Panc1 (cell line): Measurements from ENCODE around the gene ADAMTS6. TPM values are rescaled to one million over a fixed set of nuclear protein-coding genes. Genes with fewer than 3 reads are reported as not detected.

Experiments used
- ATAC-seq: fragments of 200-7000 bp; cut with Tn5 transposase; 2 replicates; pipeline ENCODE4 v1.9.1; 2020; ENCODE audit warnings: mild to moderate bottlenecking, moderate library complexity
- BruUV-seq: library from RNA; stranded (reverse); fragments of 400-500 nt; replicated peaks from 2 replicates; lab custom pipeline; 2021; lab: Mats Ljungman, UMichigan
- CTCF ChIA-PET: fragments of 300-600 bp; sonication (Branson Sonifier 250); formaldehyde crosslinking; loops from one replicate; lab custom pipeline; 2022; ENCODE audit warnings: antibody characterized with exemption; lab: Charles Lee
- POLR2A ChIA-PET: fragments of 300-600 bp; sonication (Branson Sonifier 250); formaldehyde crosslinking; loops from one replicate; lab custom pipeline; 2022; ENCODE audit warnings: antibody characterized with exemption; lab: Charles Lee
- DNase-seq: peaks from one replicate; pipeline ENCODE4 v3.0.0-alpha.2; 2010; ENCODE audit warnings: low read depth, low spot score
- H3K27ac ChIP-seq: 2 replicates; pipeline ENCODE4 v1.5.1; 2011; ENCODE audit warnings: mild to moderate bottlenecking, low read length, inconsistent platforms
- H3K27me3 ChIP-seq: fragments of 200-500 bp; sonication (Bioruptor generic); 2 replicates; pipeline ENCODE4 v1.6.0; 2014; ENCODE audit warnings: low read length, inconsistent platforms; ENCODE audit not compliant: control insufficient read depth, insufficient read depth
- H3K36me3 ChIP-seq: fragments of 200-500 bp; sonication (Bioruptor generic); 2 replicates; pipeline ENCODE4 v1.5.1; 2014; ENCODE audit warnings: inconsistent platforms, mild to moderate bottlenecking, low read length, moderate library complexity; ENCODE audit not compliant: control insufficient read depth, insufficient read depth
- H3K4me1 ChIP-seq: 2 replicates; pipeline ENCODE4 v1.5.1; 2011; ENCODE audit warnings: inconsistent platforms, mild to moderate bottlenecking, low read length, moderate library complexity; ENCODE audit not compliant: control insufficient read depth, insufficient read depth
- H3K4me3 ChIP-seq, 2 experiments: 2 replicates each; pipeline ENCODE4 v1.5.1; 2011 to 2012; ENCODE audit warnings: low read depth in 2 of 2, low read length in 2 of 2, mild to moderate bottlenecking in 2 of 2, inconsistent platforms in 1 of 2, moderate library complexity in 1 of 2
- H3K9me3 ChIP-seq: fragments of 200-500 bp; sonication (Bioruptor generic); 2 replicates; pipeline ENCODE4 v1.5.1; 2014; ENCODE audit warnings: low read depth, mild to moderate bottlenecking, inconsistent platforms, low read length, moderate library complexity; ENCODE audit not compliant: control insufficient read depth, insufficient read depth
- POLR2AphosphoS5 ChIP-seq: IDR thresholded peaks from 2 replicates; pipeline ENCODE4 v1.6.1; 2012; ENCODE audit warnings: mild to moderate bottlenecking, low read depth, low read length, moderate library complexity
- SIN3A ChIP-seq: IDR thresholded peaks from 2 replicates; pipeline ENCODE4 v1.6.1; 2012; ENCODE audit warnings: low read depth, mild to moderate bottlenecking, low read length, moderate library complexity, borderline replicate concordance; ENCODE audit not compliant: insufficient read depth
- TCF7L2 ChIP-seq: IDR thresholded peaks from 2 replicates; pipeline ENCODE4 v1.6.1; 2011; ENCODE audit warnings: mild to moderate bottlenecking, low read depth, low read length, inconsistent platforms
- in situ Hi-C: cut with HindIII; loops from 2 replicates; pipeline ENCODE4 v1.10.0; 2016; ENCODE audit warnings: low sequenced_read_pairs, low pct_unique_long_range_greater_than_20kb
- intact Hi-C: fragments of 100-400 bp; cut with micrococcal nuclease; formaldehyde crosslinking; loops from one replicate; pipeline ENCODE4 v1.10.0; 2022; ENCODE audit not compliant: unreplicated experiment
- total RNA-seq: library from RNA; stranded (reverse); gene quantifications from one replicate; pipeline ENCODE4 v1.2.1, GENCODE V29; 2021; ENCODE audit not compliant: unreplicated experiment
- TF ChIP-seq, protein P1 (sequence below), 2 experiments: IDR thresholded peaks; 2 replicates each; pipeline ENCODE4 v1.6.1; 2011 to 2012; ENCODE audit warnings: low read depth in 2 of 2, control low read depth in 1 of 2, low read length in 1 of 2, mild to moderate bottlenecking in 1 of 2, moderate library complexity in 1 of 2; ENCODE audit not compliant: insufficient read depth in 1 of 2
- TF ChIP-seq, protein P2 (sequence below): fragments of 450-650 bp; IDR thresholded peaks from 2 replicates; pipeline ENCODE4 v1.5.1; 2017; ENCODE audit warnings: mild to moderate bottlenecking

ADAMTS6 gene
- total RNA-seq, 1 experiment from 2014 or later, result 0.64 TPM

DNA sequence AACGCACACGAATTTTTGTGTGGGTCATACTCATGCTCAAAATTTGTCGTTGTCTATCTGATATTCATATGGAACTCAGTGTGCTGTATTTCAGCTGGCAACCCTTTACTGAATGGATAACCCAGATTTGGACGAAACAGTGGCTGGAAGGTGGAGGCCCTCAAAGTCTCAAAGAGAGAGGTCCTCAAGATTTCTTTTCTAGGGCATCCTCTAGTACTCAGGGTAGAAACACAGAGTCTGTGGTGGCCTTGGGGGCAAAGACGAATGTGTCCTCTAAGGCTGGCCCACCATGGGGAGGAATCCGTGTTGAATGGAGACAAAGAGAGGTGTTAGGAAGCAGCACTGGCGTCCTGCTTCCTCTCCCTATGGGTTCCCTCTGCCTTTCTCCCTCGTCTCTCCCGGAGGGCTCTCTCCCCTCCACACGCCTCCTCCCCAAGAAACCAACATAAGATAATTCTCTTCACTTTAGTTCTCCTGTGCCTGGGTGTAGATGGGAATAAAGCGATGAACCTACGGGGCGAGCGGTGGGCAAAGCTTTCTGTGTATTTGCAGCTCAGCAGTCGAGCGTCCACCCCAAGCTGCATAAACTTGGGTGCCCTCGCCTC, 379.2 kb downstream of the ADAMTS6 start:
- no TSS peak for BruUV-seq
- ChIA-PET CTCF (no interaction called here), POLR2A (no interaction called here)
- Histone ChIP-seq H3K4me3 (peak overlapping the region; percentile 53 to 73), H3K4me1 (peaks cover 3% of the 10 kb centered on the region; the same call in 1 of the 2 replicates), H3K27me3 (0 out of 2 replicates have a peak, but pooled peaks cover 2% of the 10 kb centered on the region), H3K36me3 (no peaks in the 10 kb centered on the region), H3K9me3 (no peaks in the 10 kb centered on the region), H3K27ac (peak overlapping the region; percentile 85)
- in situ Hi-C loops (no loop called here), intact Hi-C loops (no loop called here)
- DNase-seq (no peak), ATAC-seq (peak; percentile 73)
- TF ChIP-seq, protein P1, sequence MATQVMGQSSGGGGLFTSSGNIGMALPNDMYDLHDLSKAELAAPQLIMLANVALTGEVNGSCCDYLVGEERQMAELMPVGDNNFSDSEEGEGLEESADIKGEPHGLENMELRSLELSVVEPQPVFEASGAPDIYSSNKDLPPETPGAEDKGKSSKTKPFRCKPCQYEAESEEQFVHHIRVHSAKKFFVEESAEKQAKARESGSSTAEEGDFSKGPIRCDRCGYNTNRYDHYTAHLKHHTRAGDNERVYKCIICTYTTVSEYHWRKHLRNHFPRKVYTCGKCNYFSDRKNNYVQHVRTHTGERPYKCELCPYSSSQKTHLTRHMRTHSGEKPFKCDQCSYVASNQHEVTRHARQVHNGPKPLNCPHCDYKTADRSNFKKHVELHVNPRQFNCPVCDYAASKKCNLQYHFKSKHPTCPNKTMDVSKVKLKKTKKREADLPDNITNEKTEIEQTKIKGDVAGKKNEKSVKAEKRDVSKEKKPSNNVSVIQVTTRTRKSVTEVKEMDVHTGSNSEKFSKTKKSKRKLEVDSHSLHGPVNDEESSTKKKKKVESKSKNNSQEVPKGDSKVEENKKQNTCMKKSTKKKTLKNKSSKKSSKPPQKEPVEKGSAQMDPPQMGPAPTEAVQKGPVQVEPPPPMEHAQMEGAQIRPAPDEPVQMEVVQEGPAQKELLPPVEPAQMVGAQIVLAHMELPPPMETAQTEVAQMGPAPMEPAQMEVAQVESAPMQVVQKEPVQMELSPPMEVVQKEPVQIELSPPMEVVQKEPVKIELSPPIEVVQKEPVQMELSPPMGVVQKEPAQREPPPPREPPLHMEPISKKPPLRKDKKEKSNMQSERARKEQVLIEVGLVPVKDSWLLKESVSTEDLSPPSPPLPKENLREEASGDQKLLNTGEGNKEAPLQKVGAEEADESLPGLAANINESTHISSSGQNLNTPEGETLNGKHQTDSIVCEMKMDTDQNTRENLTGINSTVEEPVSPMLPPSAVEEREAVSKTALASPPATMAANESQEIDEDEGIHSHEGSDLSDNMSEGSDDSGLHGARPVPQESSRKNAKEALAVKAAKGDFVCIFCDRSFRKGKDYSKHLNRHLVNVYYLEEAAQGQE (IDR thresholded peaks at IDR 0.05; ENCODE audit: insufficient read depth in 1 of 2, low read depth in 2 of 2, low read length in 1 of 2), result no peak
- no peak for TF ChIP-seq SIN3A
- no peak for TF ChIP-seq TCF7L2
- TF ChIP-seq, protein P2, sequence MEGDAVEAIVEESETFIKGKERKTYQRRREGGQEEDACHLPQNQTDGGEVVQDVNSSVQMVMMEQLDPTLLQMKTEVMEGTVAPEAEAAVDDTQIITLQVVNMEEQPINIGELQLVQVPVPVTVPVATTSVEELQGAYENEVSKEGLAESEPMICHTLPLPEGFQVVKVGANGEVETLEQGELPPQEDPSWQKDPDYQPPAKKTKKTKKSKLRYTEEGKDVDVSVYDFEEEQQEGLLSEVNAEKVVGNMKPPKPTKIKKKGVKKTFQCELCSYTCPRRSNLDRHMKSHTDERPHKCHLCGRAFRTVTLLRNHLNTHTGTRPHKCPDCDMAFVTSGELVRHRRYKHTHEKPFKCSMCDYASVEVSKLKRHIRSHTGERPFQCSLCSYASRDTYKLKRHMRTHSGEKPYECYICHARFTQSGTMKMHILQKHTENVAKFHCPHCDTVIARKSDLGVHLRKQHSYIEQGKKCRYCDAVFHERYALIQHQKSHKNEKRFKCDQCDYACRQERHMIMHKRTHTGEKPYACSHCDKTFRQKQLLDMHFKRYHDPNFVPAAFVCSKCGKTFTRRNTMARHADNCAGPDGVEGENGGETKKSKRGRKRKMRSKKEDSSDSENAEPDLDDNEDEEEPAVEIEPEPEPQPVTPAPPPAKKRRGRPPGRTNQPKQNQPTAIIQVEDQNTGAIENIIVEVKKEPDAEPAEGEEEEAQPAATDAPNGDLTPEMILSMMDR, result no peak
- no peak for TF ChIP-seq POLR2AphosphoS5

DNA sequence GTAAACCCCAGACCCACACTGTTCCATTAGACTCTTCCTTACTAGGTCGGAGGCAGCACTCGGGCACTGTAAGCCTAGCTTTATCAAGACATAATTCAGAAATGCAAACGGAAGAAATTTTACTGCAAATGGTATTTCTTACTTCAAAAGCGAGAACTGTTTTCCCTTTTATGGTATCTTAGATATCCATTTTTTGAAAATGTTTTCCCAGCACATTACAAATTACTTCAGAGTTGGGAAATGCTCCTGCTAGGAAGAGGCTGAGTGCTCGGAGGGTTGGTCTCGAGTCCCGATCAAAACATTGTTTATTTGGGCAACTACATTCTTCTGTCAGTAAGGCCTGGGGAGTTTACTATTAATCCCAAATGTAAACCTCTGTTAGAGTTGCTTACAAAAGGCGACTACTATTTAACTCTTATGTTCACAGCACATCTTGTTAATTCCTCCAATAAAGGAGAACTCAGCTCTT, 380.1 kb downstream of the ADAMTS6 start:
- Histone ChIP-seq H3K9me3 (no peaks in the 10 kb centered on the region), H3K27ac (no peak overlapping the region), H3K4me1 (peaks cover 3% of the 10 kb centered on the region; the same call in 1 of the 2 replicates), H3K4me3 (no peak overlapping the region), H3K36me3 (no peaks in the 10 kb centered on the region), H3K27me3 (0 out of 2 replicates have a peak, but pooled peaks cover 2% of the 10 kb centered on the region)
- TF ChIP-seq, protein P1 (IDR thresholded peaks at IDR 0.05; ENCODE audit: insufficient read depth in 1 of 2, low read depth in 2 of 2, low read length in 1 of 2), result no peak
- TF ChIP-seq TCF7L2, result no peak
- TF ChIP-seq, protein P2, result no peak
- no peak for TF ChIP-seq POLR2AphosphoS5
- no peak for TF ChIP-seq SIN3A
- no TSS peak for BruUV-seq
- ChIA-PET CTCF (interaction anchor here (0.6 kb wide), 1 partner anchor 382 kb away, joined by 3 read pairs; no protein-coding TSS in a partner anchor), POLR2A (no interaction called here)
- ATAC-seq (no peak), DNase-seq (no peak)
- in situ Hi-C loops, result no loop called here
- intact Hi-C loops, result loop anchor here (1.0 kb wide), 1 partner anchor 382 kb away; no protein-coding TSS in a partner anchor
